SIG-M5 (cell line): ENCODE measurements around the gene PIAS4.

Experiments used
- DNase-seq: peaks from one replicate; lab custom pipeline; 2025; lab: John Stamatoyannopoulos, UW

PIAS4 gene

DNA sequence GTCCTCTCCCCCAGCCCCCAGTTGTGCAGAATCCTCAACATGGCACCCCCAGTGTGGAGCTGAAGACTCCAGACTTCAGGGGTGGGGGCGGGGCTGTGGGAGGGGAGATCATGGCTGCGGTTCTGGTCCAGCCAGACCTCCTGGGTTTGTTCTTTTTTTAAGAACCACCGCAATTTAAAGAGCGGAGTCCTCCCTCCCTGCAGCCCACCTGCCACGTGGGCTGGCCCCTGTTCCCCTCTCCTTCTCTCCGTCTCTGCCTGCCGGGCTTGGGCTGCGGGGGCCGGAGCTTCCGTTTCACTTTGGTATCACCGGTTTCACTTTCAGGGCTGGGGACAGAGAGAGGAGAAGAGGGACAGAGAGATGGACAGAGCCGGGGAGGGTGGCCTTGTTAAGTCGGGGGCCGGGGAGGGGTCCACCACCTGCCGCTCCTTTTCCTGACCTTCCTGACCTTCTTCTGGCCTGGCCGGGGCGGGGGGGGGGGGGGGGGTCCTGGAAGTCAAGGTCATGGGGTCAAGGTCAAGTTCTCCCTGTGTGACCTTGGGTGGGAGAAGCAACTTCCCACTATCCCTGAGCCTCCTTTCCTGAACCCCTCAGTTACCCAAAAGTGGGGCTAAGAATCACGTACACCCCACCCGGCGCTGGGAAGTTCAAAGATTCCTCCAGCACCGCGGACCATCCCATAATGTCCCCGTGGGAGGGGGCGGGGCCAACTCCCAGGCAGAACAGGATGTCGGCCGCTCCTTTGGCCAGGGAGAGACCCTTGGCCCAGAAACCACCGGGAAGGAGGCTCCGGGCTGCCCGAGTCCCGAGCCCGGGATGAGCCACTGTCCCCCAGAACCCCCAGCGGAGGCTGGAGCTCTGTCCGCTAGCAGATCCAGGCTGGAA, 70.5 kb downstream of the PIAS4 start:
- no peak for DNase-seq

DNA sequence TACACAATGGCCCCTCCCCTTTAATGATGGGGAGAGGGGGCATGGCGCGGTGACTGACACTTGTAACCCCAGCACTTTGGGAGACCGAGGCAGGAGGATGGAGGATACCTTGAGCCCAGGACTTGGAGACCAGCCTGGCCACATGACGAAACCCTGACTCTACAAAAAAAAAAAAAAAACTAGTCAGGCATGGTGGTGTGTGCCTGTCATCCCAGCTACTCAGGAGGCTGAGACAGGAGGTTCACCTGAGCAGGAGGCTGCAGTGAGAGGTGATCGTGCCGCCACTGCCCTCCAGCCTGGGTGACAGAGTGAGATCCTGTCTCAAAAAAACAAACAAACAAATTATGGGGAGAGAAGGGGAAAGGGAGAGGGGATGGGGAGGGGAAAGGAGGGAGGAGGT, 72.9 kb downstream of the PIAS4 start:
- no peak for DNase-seq

DNA sequence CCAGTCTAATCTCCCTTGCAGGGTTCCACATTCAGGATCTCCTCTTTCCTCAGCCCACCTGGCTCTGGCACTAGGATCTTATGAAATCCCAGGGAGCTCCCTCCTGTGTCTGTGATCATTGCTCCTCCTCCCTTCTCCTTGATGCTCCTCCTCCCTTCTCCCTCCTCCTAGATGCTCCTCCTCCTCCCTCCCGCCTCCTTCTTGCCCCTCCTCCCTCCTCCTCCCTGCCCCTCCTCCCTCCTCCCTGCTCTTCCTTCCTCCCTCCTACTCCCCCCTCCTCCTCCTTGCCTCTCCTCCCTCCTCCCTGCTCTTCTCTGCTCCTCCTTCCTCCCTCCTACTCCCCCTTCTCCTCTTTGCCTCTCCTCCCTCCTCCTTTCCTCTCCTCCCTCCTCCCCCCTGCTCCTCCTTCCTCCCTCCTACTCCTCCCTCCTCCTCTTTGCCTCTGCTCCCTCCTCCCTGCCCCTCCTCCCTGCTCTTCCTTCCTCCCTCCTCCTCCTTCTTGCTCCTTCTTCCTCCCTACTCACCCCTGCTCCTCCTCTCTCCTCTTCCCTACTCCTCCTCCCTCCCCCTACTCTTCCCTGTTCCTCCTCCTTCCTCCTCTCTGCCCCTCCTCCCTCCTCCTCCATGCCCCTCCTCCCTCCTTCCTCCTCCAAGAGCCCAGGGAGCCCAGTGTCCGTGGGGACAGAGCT, 74.0 kb downstream of the PIAS4 start:
- DNase-seq = no peak

DNA sequence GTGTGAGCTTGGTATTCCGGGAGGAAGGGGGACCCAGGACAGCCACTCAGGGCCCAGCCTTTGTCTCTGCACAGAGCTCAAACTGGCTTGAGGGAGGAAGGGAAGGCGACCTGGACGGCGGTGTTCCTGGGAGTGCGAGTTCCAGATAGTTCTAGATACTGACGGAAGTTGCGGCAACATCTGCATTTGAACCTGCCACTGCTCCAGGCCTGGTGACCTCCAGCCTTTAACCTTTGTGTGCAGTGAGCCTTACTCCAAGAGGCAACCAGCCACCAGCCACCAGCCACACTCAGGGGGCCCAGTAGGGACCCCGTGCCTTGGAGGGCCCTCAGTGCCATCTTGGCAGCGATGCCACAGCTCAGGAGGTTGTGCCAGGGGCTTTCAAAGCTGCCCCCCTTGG, 74.6 kb downstream of the PIAS4 start:
- DNase-seq = no peak

DNA sequence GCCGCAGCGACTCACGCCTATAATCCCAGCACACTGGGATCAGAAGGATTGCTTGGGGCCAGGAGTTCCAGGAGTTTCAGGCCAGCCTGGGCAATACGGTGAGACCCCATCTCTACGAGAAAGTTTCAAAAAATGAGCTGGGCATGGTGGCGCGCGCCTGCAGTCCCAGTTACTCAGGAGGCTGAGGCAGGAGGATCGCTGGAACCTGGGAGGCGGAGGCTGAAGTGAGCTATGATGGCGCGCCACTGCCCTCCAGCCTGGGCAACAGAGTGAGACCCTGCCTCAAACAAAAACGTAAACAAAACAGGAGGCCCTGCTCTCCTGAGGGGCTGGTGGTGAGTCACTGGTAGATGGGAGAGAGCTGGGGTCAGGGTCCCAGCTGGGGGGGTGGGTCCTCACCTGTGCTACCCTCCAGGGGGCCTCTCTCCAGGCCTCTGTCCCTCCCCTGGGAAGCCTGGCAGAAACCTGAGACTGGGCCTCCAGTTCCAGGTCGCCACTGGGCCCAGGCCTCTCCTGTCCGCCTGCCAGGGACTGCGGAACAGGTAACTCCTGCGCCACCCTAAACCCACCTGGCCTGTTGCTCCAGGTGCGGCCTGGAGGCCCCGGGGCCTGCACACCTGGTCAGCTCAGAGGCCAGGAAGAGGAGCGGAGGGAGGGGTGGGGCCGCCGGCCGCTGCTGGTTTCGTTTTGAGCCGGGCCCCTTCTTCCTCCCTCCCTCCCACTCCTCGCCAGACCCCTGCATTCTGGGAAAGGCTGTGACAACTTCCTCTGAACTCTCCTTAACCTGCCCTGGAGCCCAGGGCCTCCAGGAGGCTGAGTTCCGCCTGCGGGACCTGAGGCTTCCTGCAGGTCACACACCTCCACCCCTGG, 76.4 kb downstream of the PIAS4 start:
- DNase-seq = no peak

DNA sequence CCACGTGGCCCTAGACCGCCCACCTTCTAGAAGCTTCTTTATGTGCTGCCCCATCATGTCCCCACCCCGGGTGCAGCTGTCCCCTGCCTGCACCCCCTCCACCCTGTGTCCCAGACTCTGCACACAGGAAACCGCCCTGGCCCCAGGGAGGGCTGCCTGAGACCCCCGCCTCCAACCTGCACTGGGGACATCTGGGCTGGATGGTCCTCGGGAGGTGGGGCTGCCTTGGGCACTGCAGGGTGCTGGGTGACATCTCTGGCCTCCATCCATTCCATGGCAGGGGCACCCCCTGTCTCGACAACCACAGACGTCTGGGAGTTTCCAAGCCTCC, 77.0 kb downstream of the PIAS4 start:
- DNase-seq = no peak

GRCh38 chr19:4086411-4086867, 78.9 kb downstream of the PIAS4 start:
- DNase-seq = no peak

GRCh38 chr19:4087787-4088679, 80.5 kb downstream of the PIAS4 start:
- DNase-seq = no peak

GRCh38 chr19:4088975-4089374, 81.4 kb downstream of the PIAS4 start:
- DNase-seq = no peak
